Fibroblast of mammary gland (primary cell): ENCODE data around the gene TMEM59.

Experiments used
- DNase-seq: peaks from one replicate; pipeline ENCODE4 v3.0.0-alpha.2; 2010; ENCODE audit warnings: low read depth
- H3K4me3 ChIP-seq: 2 replicates; pipeline ENCODE4 v1.5.1; 2011; ENCODE audit warnings: low read depth, mild to moderate bottlenecking, low read length, moderate library complexity; ENCODE audit not compliant: control insufficient read depth
- CTCF ChIP-seq: conservative IDR thresholded peaks from 2 replicates; pipeline ENCODE4 v1.5.1; 2011; ENCODE audit warnings: low read depth, low read length, inconsistent platforms; ENCODE audit not compliant: control insufficient read depth, insufficient read depth

TMEM59 gene

GRCh38 chr1:54094001-54094729, 41.2 kb upstream of the TMEM59 start:
- no peak overlapping the region for H3K4me3 ChIP-seq
- no peak for TF ChIP-seq CTCF
- DNase-seq: no peak

- no peak for TF ChIP-seq CTCF
- no peak for DNase-seq
- H3K4me3 ChIP-seq: no peak overlapping the region
Measured at GRCh38 chr1:54091666-54092065, 38.7 kb upstream of the TMEM59 start.

- DNase-seq: no peak
- TF ChIP-seq CTCF: no peak
- H3K4me3 ChIP-seq: no peak overlapping the region
Measured at GRCh38 chr1:54088385-54088784, 35.4 kb upstream of the TMEM59 start.

- no peak for TF ChIP-seq CTCF
- DNase-seq: no peak
- no peak overlapping the region for H3K4me3 ChIP-seq
Measured at GRCh38 chr1:54086754-54087153, 33.8 kb upstream of the TMEM59 start.

- no peak overlapping the region for H3K4me3 ChIP-seq
- no peak for TF ChIP-seq CTCF
- no peak for DNase-seq
Measured at GRCh38 chr1:54084794-54085193, 31.8 kb upstream of the TMEM59 start.

GRCh38 chr1:54081306-54082270, 28.6 kb upstream of the TMEM59 start:
- DNase-seq: peak; percentile 74
- H3K4me3 ChIP-seq: no peak overlapping the region
- TF ChIP-seq CTCF: peak; percentile 80
